ENCODE results near the gene CEACAM21.

DNA sequence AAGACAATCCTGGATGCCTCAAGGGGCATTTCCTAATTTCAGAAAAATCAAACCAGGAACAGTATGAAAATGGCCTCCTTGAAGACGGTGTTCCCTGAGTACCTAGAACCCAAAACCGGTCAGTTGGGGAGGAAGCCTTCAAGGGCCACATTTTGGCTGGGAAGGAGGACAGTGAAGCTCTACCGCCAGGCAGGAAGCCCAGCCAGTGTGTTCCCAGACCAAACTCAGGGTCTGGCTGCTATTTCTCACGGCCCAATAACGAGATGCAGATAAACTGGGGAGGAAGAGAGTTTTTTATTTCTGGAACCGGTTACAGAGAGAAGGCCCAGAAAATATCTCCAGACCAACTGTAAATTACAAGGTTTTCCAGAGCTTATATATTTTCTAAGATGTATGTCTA lies 24.3 kb upstream of the CEACAM21 start:
- TF ChIP-seq, protein P1, sequence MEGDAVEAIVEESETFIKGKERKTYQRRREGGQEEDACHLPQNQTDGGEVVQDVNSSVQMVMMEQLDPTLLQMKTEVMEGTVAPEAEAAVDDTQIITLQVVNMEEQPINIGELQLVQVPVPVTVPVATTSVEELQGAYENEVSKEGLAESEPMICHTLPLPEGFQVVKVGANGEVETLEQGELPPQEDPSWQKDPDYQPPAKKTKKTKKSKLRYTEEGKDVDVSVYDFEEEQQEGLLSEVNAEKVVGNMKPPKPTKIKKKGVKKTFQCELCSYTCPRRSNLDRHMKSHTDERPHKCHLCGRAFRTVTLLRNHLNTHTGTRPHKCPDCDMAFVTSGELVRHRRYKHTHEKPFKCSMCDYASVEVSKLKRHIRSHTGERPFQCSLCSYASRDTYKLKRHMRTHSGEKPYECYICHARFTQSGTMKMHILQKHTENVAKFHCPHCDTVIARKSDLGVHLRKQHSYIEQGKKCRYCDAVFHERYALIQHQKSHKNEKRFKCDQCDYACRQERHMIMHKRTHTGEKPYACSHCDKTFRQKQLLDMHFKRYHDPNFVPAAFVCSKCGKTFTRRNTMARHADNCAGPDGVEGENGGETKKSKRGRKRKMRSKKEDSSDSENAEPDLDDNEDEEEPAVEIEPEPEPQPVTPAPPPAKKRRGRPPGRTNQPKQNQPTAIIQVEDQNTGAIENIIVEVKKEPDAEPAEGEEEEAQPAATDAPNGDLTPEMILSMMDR (IDR thresholded peaks at IDR 0.05 in 2 of 3, conservative IDR thresholded peaks at IDR 0.05 in 1 of 3; ENCODE audit: borderline replicate concordance in 1 of 3, insufficient read depth in 1 of 3, low read depth in 2 of 3, low read length in 2 of 3) = no peak
- TF ChIP-seq ELF1 (IDR thresholded peaks at IDR 0.05; ENCODE audit: borderline replicate concordance, low read depth) (no peak), SP1 (IDR thresholded peaks at IDR 0.05; ENCODE audit: low read depth) (no peak), POLR2AphosphoS5 (IDR thresholded peaks at IDR 0.05; ENCODE audit: low read depth, low read length) (no peak)
